HG02642 (cell line): ENCODE measurements around the gene DGKI.

Experiments used
- ATAC-seq: cut with Tn5 transposase; IDR thresholded peaks from one replicate; pipeline ENCODE4 v1.9.1; 2021; ENCODE audit warnings: mild to moderate bottlenecking; ENCODE audit not compliant: unreplicated experiment, poor library complexity

Gene DGKI

DNA sequence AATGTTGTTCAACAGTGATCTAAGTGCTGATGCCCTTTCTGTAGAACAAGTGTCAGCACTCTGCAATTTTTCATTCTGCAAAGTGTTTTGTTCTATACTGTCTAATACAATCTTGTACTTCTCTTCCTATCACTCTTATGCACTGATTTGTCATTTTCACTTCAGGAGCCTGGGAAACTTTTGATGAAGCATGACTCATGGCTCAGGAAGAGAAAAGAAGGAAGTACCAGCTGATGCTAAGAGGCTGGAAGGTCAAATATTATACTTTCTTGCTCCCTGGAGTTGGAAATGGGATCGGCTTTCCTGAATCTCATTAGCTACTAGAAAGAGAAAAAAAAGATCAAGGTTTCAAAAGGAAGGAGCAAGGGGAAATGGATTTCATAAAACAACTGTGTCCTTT is 45.8 kb downstream of the DGKI start:
- no peak for ATAC-seq

GRCh38 chr7:137798073-137798763 is 48.6 kb downstream of the DGKI start:
- peak; percentile 96 for ATAC-seq

- no peak for ATAC-seq
These were observed 51.6 kb downstream of the DGKI start for GRCh38 chr7:137795211-137795610.

GRCh38 chr7:137791930-137792329 is 54.8 kb downstream of the DGKI start:
- ATAC-seq: no peak

DNA sequence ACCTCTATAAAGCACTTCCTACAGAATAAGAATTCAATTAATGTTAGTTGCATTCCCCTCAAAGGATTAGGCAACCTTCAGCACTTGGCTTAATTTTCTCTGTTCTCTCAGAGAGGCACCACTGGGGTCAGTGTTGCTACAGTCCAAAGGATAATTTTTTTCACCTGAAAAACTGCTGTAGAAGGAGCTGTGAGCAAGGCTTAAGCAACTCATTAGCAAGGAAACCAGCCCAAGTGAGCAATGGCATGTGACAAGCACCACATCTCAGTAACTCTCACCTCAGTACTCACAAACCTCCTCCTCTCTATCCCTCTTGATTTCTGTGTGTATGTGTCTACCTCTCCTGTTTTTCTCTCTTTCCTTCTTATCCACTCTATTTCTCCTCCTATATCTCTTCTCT is 55.9 kb downstream of the DGKI start:
- no peak for ATAC-seq

DNA sequence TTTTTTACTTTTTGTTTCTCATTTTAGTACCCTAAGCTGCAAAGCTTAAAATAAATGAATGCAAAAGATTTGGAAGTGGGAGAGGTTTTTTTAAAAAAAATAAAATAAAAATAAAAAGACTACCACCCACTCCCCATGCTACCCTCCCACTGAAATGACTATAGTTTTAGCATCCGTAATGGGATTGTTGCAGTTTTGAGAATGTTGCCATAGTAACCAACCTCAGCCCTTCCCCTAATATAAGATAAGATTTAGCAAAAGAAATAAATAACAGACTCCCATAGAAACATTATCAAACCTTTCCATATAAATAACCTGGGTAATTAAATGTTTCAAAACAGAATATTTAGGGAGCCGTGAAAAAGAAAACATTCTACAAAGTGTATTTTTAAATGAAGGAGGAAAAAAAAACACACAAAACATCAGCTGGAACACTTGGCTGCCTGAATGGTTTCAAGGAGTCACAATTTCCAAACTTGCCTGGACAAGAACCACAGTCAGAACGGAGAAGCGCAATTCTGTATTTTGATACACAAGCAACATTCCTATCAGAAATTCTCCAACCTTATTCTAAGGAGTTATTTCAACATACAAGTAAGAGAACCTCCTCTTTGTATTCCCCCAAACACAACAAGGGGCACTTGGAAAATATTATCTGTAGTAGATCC is 57.4 kb downstream of the DGKI start:
- no peak for ATAC-seq

DNA sequence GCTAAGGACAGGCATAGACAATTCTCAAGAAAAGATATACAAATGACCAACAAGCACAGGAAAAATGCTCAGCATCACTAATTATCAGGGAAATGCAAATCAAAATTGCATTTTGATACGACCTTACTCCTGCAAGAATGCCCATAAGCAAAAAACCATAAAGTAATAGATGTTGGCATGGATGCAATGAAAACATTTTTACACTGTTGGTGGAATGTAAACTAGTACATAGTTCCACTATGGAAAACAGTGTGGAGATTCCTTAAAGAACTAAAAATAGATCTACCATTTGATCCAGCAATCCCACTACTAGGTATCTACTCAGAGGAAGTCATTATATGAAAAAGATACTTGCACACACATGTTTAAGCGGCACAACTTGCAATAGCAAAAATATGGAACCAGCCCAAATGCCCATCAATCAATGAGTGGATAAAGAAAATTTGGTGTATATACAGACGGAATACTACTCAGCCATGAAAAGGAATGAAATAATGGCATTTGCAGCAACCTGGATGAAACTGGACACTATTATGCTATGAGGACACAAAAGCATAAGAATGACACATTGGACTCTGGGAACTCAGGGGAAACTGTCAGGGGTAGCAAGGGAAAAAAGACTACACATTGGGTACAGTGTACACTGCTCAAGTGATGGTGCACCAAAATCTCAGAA is 59.3 kb downstream of the DGKI start:
- no peak for ATAC-seq

DNA sequence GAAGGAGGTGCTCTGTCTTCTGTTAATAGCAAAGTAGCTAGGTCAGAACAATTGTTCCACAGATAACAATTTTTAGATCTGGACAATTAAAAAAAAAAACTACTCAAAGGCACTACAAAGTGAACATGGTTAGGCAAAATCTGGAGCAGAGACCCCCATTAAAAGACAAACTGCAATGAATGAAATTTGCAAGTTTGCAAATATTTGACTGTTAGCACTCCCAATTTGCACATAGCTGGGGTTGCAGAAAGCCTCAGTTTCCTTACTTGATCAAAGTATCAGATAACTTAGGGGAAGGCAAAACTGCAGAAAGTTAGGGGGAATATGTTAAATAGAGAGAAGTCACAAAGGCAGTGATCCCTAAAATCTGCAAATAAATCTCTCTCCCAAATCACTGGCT is 68.3 kb downstream of the DGKI start:
- ATAC-seq: no peak

GRCh38 chr7:137774793-137775201 is 72.0 kb downstream of the DGKI start:
- ATAC-seq: no peak

GRCh38 chr7:137772748-137773147 is 74.0 kb downstream of the DGKI start:
- no peak for ATAC-seq

- ATAC-seq: no peak
These were observed 74.5 kb downstream of the DGKI start for GRCh38 chr7:137772316-137772715.

DNA sequence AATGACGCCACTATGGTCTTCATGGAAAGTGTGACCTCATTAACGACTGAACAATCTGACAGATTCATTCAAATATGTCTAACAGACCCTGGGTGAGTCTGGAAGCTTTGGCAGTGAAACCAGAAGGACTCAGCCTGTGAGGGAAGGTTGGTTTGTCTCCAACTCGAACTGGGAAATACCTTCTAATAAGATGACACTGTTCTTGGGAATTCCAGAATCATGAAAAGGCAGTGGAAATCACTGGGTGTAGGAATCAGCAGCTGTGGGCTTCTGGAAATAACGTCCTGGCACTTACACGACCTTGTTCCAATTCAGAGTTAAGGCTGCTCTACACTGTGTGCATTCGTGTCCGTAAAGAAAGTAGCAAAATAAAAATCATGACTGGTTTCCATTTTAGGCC is 75.1 kb downstream of the DGKI start:
- no peak for ATAC-seq

- no peak for ATAC-seq
These were observed 75.5 kb downstream of the DGKI start for GRCh38 chr7:137771273-137771672.

GRCh38 chr7:137768366-137768765 is 78.4 kb downstream of the DGKI start:
- ATAC-seq: no peak

GRCh38 chr7:137762334-137762733 is 84.4 kb downstream of the DGKI start:
- ATAC-seq: no peak

DNA sequence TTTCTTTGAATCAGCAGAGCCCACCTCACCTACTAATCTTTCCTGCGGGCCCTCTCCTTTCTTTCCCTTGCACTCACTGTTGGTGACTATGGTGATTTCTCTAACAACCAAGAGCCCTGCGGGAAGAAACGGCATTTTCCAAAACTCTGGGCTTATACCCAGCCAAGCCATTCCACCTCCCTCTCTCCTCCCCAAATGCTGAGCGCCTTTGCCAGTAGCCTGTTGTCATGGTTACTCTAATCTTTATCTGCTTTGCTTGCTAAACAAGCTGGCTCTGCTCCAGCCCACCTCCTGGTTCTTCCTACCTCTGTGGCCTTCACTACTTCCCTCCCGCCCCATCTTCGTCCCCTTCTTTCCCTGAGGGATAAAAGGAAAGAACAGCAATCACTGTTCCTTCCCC is 86.7 kb downstream of the DGKI start:
- no peak for ATAC-seq

DNA sequence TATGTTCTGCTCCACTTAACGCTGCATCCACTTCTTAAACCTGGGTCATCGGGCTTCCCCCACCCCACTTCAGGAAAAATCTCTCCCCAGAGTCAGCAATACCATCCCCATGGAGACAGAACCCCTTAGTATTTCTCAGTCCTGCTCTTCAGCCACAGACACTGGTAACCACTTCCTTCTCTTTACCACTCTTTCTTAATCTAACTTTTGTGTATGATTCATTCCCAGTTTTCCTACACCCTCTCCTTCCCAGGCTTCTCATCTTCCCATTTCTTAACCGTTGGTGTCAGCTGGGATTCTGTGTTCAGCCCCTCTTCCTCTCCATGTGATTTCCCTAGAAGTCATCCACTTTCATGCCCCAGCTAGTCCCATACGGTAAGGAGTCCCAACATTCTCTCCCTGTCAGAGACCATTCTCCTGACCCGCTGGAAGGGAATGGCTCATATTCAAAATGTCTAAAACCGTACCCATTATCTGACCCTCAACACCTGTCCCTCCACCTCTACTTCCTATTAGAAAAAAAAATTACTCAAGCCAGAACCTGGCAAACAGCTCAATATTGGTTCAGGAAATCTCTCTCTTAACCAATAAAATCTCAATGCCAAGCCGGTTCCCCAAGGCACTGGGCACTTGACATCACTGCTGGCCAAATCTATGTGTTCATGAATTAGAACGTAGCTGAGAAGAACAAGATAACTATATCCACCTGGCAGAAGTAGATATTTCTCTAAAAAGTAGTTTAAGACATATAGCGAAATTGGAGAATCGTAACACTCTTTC is 89.4 kb downstream of the DGKI start:
- no peak for ATAC-seq

- ATAC-seq: no peak
These were observed 90.7 kb downstream of the DGKI start for GRCh38 chr7:137755846-137756651.

GRCh38 chr7:137755427-137755826 is 91.3 kb downstream of the DGKI start:
- no peak for ATAC-seq
